K562 (cell line): ENCODE measurements around the gene PCBP2. TPM values are rescaled to one million over a fixed set of nuclear protein-coding genes. Genes with fewer than 3 reads are reported as not detected.

Experiments
- ARNT ChIP-seq, 2 experiments: fragments of 450-650 bp; IDR thresholded peaks; 2 replicates each; pipeline ENCODE4 v1.6.1; 2016; ENCODE audit warnings: mild to moderate bottlenecking in 1 of 2
- EWSR1 ChIP-seq: fragments of 450-650 bp; IDR thresholded peaks from 2 replicates; pipeline ENCODE4 v1.6.1; 2018; ENCODE audit warnings: borderline replicate concordance, mild to moderate bottlenecking, low read depth, moderate library complexity; ENCODE audit not compliant: partially characterized antibody
- HDAC3 ChIP-seq: fragments of 450-650 bp; IDR thresholded peaks from 2 replicates; pipeline ENCODE4 v1.6.1; 2018; ENCODE audit warnings: borderline replicate concordance, mild to moderate bottlenecking, moderate library complexity; ENCODE audit not compliant: partially characterized antibody
- HNRNPUL1 ChIP-seq: fragments of 200-400 bp; formaldehyde crosslinking; IDR thresholded peaks from 2 replicates; pipeline ENCODE4 v1.6.1; 2017; ENCODE audit warnings: low read length
- MCM5 ChIP-seq: fragments of 450-650 bp; IDR thresholded peaks from 2 replicates; pipeline ENCODE4 v1.6.1; 2016; ENCODE audit warnings: low read depth
- PHTF2 ChIP-seq: fragments of 250-450 bp; sonication (Bioruptor Pico); IDR thresholded peaks from 2 replicates; pipeline ENCODE4 v1.5.0; 2021; ENCODE audit warnings: mild to moderate bottlenecking
- ZNF764 ChIP-seq: fragments of 250-450 bp; sonication (Bioruptor Pico); IDR thresholded peaks from 2 replicates; pipeline ENCODE4 v1.4.0; 2020; ENCODE audit warnings: low read depth, mild to moderate bottlenecking, moderate library complexity
- polyA plus RNA-seq, 8 experiments: library from polyadenylated mRNA; depleted of rRNA in 4 of 8; stranded (reverse) in 5 of 8; unstranded in 3 of 8; fragments of >200 nt; fragmentation: Nextera tagmentation in 2 of 8; fragmentation: Illumina TruSeq in 1 of 8; extraction: Ambion mirVana in 2 of 8; extraction: Trizol in 1 of 8; gene quantifications; 2 replicates each; pipeline versions ENCODE4 v1.2.1 to v1.2.3, GENCODE V29; 2011 to 2014; ENCODE audit warnings: inconsistent platforms in 1 of 8, missing spikeins in 1 of 8
- total RNA-seq, 7 experiments: library from RNA; depleted of rRNA in 6 of 7; stranded (reverse); fragments of >200 nt in 6 of 7; fragmentation: Illumina TruSeq in 2 of 7; extraction: Trizol in 2 of 7; gene quantifications; 2 replicates each; pipeline versions ENCODE4 v1.2.1 to v1.2.3, GENCODE V29; 2011 to 2021; ENCODE audit warnings: low replicate concordance in 1 of 7
- TF ChIP-seq, protein P1 (sequence below): fragments of 250-450 bp; sonication (Bioruptor Pico); IDR thresholded peaks from 2 replicates; pipeline ENCODE4 v1.9.0; 2021; ENCODE audit warnings: mild to moderate bottlenecking
- TF ChIP-seq, protein P2 (sequence below): sonication (generic); formaldehyde crosslinking; IDR thresholded peaks from 2 replicates; pipeline ENCODE4 v1.8.0; 2022; ENCODE audit warnings: mild to moderate bottlenecking, missing genetic modification reagents, borderline replicate concordance
- TF ChIP-seq, protein P3 (sequence below): sonication (generic); formaldehyde crosslinking; IDR thresholded peaks from 2 replicates; pipeline ENCODE4 v1.9.0; 2022; ENCODE audit warnings: mild to moderate bottlenecking, missing genetic modification reagents

The PCBP2 gene
- total and polyA plus RNA-seq, 9 of the 15 experiments (the other 6 are each of a cell fraction or from before 2014, with no cell fraction given) = 137 to 831 (median 328) TPM

DNA sequence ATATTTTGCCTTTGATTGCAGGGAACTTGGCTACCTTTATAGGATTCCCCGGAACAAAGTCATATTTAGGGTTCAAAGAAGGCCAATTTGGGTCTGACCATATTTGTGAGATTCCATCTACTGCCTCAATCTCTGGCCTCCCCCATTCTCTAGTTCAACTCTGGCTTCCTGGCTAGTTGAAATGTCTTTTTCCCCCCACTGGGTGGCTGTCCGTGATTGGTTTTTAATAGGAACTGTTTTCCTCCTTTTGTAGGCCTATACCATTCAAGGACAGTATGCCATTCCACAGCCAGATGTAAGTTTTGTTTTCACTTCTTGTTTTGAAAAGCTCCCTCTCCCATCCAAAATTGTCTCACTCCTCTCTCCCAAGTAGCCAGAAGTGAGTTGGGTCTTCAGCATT lies 13.8 kb downstream of the PCBP2 start (continued):
- no peak for TF ChIP-seq HNRNPUL1
- TF ChIP-seq ARNT (IDR thresholded peaks at IDR 0.05) = no peak
- TF ChIP-seq PHTF2 (CRISPR knock-in tag) = no peak
- no peak for TF ChIP-seq EWSR1
- TF ChIP-seq, protein P1, sequence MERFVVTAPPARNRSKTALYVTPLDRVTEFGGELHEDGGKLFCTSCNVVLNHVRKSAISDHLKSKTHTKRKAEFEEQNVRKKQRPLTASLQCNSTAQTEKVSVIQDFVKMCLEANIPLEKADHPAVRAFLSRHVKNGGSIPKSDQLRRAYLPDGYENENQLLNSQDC = no peak
- no peak for TF ChIP-seq ZNF764 (CRISPR knock-in tag)
- TF ChIP-seq HDAC3 = no peak
- TF ChIP-seq, protein P2, sequence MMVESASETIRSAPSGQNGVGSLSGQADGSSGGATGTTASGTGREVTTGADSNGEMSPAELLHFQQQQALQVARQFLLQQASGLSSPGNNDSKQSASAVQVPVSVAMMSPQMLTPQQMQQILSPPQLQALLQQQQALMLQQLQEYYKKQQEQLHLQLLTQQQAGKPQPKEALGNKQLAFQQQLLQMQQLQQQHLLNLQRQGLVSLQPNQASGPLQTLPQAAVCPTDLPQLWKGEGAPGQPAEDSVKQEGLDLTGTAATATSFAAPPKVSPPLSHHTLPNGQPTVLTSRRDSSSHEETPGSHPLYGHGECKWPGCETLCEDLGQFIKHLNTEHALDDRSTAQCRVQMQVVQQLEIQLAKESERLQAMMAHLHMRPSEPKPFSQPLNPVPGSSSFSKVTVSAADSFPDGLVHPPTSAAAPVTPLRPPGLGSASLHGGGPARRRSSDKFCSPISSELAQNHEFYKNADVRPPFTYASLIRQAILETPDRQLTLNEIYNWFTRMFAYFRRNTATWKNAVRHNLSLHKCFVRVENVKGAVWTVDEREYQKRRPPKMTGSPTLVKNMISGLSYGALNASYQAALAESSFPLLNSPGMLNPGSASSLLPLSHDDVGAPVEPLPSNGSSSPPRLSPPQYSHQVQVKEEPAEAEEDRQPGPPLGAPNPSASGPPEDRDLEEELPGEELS = no peak
- TF ChIP-seq MCM5 = no peak
- TF ChIP-seq, protein P3, sequence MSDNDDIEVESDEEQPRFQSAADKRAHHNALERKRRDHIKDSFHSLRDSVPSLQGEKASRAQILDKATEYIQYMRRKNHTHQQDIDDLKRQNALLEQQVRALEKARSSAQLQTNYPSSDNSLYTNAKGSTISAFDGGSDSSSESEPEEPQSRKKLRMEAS (CRISPR knock-in tag) = no peak
- TF ChIP-seq, all 486 proteins: peak for 0
